Muscle of back (tissue), 11 donors: ENCODE results near the gene SMTNL2. TPM values are rescaled to one million over a fixed set of nuclear protein-coding genes. Genes with fewer than 3 reads are reported as not detected.
A peak's percentile ranks its signal among the peaks of the same experiment; 100 is the strongest.
"Not testable (repeated sequence)": the region's sequence is repeated elsewhere in the genome, so short reads cannot be mapped to it uniquely, and the experiment has no call there.

Experiments used
- DNase-seq, 3 donors: peaks; one replicate each; pipeline versions ENCODE4 v3.0.0 to v3.0.0-alpha.2; 2013
- polyA plus RNA-seq, 10 donors: library from polyadenylated mRNA; unstranded; fragments of 120-200 nt; gene quantifications; one replicate each; pipeline ENCODE4 v1.2.1, GENCODE V29; 2013; ENCODE audit not compliant: insufficient read length in 10 of 10

The SMTNL2 gene
- polyA plus RNA-seq, 10 donors, result 45.2 to 166 (median 110) TPM

- peak in 1 of 3 donors; percentile 65 for DNase-seq
These were observed 588 bp upstream of the SMTNL2 start for GRCh38 chr17:4583782-4584100.

DNA sequence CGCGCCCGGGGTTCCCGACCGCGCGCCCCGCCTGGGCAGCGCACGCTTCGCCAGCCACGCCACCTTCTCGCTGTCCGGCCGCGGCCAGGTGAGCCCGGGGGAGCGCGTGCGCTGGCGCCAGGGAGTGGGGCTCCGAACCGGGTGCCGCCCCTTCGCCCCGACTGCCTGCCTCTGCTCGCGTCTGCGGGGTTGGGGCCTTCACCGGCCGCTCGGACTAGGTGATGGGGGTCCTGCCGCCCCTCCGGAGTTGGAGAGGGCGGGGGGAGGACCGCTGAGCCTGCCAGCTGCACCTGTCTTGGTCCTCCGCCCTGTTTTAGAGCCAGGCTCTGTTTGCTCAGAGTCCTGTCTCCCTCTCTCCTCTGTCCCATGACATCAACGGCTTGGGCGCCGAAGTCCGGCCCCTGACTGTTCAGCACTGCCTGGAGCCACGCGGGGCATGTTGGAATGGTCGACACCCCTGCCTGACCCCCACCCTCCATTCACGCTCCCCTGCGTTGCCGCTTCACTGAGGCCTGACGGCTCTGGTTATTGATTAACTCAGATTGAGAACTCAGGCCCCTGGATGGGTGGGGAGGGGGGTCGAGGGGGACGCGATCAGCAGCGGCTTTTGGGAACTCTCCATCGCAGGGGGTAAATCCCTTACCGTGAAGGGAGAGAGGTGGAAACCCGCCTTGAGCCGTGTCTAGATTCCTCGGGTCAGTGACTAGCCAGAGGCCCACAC, 748 bp downstream of the SMTNL2 start:
- DNase-seq, result no peak

DNA sequence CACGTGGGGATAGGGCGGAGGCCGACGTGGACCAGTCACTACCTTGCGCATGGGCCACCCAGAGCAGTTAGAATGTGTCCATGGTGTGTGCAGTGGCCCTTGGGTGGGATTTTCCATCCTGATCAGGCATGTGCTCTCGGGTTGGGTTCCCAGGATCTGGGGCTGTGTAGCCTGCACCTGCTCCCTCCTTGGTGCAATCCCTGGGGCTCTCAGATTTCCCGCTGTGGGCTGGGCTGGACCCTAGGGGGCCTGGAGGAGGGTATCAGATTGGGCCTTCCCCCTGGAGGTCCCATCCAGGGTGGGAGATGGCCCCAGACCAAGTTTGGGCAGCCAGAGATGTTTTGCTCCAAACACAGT, 1.3 kb downstream of the SMTNL2 start:
- DNase-seq, result no peak

GRCh38 chr17:4586043-4586442, 1.7 kb downstream of the SMTNL2 start:
- no peak for DNase-seq

DNA sequence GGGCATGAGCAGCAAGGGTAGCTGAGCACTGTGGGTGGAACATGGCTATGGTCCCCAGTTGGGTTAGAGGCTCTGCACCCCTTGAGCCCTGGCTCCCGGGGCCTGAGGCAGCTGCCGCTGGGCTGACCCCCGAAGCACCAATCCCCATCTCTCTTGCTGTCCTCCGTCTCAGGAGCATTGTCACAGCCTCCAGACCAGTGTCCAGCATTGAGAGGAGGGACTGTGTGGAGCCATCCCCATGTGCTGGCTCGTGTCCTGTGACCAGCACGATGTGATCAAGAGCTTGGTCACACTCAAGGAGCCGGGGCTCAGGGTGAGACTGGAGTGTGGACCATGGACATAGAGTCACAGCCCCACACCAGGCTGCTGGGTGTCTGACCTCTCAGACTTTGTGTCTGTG, 2.9 kb downstream of the SMTNL2 start:
- DNase-seq, result no peak

DNA sequence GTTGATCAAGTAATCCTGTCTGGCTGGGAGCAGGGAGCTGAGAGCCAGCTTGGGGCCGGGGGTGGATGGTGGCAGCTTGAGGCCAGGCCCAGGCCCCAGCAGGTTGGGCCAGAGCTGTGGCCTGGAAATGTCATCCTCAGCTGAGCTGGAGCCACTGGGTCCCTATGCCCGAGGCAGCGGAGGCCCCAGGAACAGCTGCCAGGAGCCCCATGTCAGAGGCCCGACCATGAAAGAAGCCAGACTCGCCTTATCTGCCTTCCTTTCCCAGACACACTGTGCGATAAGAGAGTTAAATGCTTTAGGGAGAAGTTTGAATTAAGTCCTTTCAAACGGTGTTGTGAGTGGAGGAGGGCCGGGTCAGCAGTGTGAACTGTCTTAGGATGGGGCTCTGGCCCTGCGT, 3.5 kb downstream of the SMTNL2 start:
- DNase-seq, result no peak

- DNase-seq, result no peak
These were observed 4.1 kb downstream of the SMTNL2 start for GRCh38 chr17:4588391-4588790.

DNA sequence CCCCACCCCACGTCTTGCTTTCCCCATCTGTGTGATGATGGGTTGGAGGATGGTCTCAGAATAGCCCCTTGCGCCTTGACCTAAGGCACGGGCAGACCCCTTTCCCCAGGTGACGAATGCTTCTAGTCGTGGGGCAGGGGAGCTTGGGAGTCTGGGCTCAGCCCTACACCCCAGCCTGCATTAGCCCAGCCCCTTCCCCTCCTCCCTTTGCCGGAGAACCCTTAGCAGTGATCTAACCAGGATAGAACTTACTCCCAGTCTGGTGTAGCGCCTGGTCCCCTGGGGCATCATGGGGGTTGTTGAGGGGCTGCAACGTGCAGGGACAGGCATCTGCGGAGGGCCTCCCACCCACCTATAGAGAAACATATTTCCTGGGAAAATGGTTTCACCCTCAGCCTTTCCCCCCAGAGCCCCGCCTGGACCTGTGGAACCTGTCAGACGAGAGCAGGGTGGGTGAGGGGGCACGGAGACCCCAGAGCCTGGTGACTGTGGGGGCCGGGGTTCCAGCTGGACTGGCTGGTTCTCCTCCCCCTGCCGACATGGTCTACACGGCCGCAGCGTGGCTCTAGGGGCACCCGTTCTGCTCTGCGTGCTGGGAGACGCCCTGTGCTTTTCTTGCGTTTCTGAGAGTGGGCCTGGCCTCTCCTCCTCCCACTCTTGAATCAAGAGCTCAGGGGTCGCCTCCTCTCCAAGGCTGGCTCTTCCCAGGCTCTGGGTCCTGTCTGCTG, 4.7 kb downstream of the SMTNL2 start:
- no peak for DNase-seq

- DNase-seq, result not testable (repeated sequence)
These were observed 5.7 kb downstream of the SMTNL2 start for GRCh38 chr17:4590042-4590441.

- DNase-seq, result no peak
These were observed 6.7 kb downstream of the SMTNL2 start for GRCh38 chr17:4590981-4591453.

GRCh38 chr17:4591529-4591928, 7.2 kb downstream of the SMTNL2 start:
- no peak for DNase-seq

DNA sequence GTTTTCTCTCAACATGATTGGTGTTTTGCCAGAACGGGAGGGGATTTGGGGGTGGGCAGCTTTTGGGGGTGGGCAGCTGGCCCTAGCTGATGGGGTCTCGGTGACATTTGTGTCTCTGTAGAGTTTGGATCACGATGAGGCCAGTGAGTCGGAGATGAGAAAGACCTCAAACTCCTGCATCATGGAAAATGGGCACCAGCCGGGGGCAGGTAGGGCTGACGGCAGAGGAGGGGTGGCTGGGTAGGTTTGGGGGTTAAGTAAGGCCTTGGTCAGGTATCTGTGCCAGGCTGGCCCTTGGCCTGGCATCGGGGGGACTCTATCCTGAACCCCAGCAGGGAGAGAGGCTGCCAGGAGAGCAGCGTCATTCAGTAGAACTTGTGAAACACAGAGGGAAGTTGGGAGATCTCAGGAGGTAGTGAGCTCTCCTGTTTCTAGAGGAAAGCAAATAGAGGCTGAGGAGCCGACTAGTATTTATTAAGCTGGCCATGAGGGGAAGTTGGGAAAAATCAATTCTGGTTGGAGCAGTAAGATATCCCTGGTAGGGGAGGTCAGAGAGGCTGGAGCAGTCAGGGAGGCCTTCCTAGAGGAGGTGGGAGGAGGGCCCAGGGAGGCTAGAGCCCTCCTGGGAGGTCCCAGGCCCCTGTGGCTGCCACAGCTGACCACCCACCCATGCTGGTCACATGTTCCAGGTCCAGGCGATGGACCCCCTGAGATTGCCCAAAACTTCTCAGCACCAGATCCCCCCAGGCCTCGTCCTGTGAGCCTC, 8.1 kb downstream of the SMTNL2 start:
- no peak for DNase-seq

DNA sequence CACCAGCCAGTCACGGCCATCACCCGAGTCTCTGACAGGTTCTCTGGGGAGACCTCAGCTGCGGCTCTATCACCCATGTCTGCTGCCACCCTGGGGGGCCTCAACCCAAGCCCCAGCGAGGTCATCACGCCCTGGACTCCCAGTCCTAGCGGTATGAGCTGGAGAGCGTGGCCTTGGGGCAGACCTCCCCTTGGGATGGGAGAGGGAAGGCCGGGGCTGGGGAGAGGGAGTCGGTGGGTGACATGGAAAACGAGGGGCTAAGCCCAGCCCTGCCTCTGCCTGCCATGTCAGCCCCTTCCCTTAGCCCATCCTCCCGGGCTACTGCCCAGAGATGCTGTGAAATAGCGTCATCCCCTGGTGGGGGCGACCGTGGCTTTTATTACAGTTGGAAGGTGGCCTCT, 8.7 kb downstream of the SMTNL2 start:
- DNase-seq, result no peak

DNA sequence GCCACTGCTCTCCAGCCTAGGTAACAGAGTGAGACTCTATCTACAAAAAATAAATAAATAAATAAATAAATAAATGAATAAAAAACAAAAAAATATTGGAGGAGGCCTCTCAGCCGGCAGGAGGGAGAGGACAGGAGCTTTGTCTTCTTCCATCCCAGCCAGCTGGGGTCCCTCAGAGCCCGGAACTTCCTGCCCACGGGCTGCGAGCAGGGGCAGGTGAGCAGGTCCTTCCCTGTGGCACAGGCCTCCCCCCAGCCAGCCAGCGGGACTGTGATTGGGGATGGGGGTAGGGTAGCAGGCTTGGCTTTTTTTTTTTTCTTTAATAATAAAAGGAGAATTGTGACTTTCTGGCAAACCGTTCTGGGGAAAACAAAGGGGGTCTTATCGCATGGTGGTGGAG, 10.1 kb downstream of the SMTNL2 start:
- DNase-seq, result no peak

GRCh38 chr17:4594931-4595684, 10.8 kb downstream of the SMTNL2 start:
- no peak for DNase-seq

GRCh38 chr17:4595685-4596342, 11.5 kb downstream of the SMTNL2 start:
- not testable (repeated sequence) for DNase-seq

DNA sequence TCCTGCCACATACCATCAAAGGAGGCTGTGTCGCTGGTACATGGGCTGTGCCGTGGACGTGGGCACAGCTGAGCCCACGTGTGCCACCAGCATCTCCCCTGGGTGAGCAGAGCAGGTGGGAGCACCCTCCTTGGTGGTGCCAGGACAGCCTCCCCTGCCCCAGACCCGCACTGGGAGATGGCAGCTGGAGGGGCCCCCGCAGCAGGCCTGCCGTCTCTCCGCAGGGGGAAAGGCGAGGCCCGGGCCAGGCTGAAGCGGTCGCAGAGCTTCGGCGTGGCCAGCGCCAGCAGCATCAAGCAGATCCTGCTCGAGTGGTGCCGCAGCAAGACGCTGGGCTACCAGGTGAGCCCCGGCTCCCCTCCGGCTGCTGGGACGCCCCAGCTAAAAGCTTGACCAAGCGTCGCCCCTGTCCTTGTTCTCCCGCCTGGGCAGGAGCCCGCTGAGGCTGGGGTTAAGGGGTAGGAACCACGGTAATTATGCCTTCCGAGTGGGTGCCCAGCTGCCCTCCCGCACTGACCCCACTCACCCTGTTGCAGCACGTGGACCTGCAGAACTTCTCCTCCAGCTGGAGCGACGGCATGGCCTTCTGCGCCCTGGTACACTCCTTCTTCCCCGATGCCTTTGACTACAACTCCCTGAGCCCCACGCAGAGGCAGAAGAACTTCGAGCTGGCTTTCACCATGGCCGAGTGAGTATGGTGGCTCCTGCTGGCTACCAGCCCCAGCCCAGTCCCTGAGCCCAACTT, 12.5 kb downstream of the SMTNL2 start:
- no peak for DNase-seq

DNA sequence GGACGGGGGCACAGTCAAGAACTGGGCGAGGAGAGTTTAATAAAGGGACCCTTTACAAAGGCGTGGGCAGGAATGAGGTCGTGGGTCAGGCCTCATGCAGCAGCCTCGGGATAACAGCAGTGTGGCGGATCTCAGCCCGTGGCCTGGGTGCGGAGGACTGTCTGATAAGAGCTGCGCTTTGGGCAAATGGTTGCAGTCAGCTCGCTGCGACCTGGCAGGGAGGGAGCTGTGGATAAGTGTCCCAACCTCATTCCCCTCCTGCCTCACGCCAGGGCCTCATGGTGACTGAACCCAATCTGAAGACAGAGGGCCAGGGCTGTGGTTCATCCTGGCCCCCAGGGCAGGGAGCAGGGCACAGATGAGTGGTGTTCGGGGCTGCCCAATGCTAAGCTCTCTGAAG, 13.6 kb downstream of the SMTNL2 start:
- DNase-seq, result no peak

GRCh38 chr17:4598776-4599504, 14.6 kb downstream of the SMTNL2 start:
- DNase-seq, result peak; percentile 48 to 82 (median 58)
